ENCODE data around the gene ADRB1.

Gene ADRB1

DNA sequence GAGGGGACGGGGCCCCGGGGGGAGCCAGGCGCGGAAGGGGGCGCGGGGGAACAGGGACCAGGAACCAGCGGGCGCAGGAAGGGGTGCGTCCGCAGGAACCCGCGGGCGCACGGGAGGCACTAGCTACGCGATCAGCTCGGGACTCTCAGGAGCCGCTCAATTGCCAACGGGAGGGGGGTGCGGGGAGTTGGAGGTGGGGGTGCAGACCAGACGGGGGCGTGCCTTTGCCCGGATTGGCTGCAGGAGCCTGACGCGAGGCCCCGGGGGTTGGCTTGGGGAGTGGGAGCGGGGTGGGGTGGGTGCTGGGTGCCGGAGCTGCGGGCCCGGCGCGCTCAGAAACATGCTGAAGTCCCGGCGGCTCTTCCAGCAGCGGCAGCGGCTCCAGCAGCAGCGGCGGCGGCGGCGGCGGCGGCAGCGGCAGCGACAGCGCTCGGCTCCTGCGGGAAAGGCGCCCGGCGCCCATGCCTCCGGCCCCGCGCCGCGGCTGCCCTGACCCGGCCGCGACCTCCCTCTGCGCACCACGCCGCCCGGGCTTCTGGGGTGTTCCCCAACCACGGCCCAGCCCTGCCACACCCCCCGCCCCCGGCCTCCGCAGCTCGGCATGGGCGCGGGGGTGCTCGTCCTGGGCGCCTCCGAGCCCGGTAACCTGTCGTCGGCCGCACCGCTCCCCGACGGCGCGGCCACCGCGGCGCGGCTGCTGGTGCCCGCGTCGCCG is at the start of gene ADRB1:
ADRB1 (plus strand) TSS at position 335 of the 715 bp plus-strand sequence; CDS start at position 602, 267 bp downstream.
- peak; percentile 44 for DNase-seq

DNA sequence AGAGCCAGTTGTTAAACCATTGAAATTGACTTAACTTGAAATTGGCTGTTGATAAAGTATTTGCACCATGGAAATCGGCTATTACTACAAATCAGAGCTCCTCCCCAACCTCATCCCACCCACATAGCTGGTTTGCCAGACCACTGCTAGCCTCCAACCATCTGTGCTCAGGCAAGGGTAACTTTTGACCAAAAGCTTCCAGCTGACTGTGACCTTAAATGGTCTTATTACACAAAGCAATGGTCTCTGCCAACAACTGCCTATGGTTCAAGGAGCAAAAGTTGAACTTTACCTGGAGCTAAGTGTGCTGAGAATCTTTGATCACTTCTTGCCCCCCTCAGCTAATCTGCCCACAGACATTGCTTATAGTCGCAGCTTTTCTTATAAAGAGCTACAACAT is 48.5 kb upstream of the ADRB1 start:
- no peak for DNase-seq

DNA sequence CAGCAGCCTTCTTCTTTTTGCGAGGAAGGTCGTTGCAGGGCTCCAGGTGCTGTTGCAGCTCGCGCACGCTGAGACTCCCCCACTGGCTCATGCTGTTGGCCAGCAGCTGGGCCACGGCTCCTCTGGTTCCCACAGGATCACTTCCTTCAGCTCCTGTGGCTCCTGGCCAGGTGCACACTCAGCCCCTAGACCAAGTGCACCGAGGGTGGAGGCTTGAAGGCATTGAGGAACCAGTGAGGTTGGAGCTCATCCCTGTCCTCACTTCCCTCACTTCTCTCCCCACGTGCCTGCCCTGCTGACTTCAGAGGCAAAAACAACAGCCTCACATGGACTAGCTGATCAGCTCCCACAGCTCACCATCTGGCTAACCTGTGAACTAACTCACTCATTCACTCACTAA is 46.2 kb upstream of the ADRB1 start:
- DNase-seq: no peak

DNA sequence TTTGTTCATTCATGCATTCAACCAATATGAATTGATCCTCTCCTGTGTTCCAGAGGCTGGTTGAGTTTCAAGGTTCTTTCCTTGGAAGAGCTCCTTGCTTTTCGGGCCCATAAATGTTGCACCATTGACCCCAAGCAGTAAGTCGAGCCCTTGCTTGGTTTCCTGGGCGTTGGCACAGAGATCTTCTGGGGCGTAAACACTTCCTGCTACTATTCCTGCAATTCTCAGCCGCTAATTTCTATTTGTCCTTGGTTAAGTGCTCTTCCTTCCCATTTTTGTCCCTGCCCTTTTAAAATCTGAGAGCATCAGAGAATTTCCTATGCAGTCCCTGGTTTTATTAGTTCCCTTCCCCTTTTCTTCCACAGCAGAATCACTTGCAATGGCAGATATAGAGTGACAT is 44.1 kb upstream of the ADRB1 start:
- no peak for DNase-seq

DNA sequence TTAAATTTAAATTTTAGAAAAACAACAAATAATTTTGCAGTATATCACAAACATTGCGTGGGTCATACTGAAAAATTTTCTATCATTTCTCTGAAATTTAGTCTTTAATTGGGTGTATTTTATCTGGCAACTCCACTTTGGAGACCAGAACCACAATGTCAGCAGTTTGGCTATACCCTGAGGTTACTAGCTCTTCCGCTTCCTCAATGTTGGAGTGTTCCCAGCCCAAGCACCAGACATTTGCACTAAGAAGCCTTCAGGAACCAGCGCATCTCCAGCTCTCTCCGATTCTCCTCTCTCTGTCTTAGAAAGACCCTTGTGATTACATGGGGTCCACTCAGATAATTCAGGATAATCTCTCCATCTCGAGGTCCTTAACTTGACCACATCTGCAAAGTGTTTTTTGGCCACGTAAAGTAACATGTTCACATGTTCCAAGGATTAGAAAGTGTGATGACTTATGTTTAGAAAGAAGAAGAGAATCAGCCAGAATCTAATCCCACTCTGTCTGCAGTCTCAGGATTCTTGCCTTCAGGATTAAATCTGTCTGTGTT is 43.1 kb upstream of the ADRB1 start:
- DNase-seq: no peak

DNA sequence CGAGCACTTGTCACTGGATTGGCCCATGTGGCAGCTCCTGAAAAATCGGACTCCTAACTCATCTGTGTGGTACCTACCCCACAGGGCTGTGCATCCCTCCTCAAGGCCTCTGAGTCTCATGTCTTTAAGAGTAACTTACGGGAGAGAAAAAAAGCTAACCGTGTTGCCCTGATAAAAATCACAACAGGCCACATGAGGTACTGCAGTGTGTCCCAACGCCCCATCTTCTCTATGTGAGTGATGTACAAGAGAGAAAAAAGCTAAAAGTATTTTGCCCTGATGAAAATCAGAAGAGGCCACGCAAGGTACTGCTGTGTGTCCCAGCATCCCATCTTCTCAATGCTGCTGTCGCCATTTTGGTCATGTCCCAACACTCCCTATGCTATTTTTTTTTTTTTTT is 41.2 kb upstream of the ADRB1 start:
- DNase-seq: no peak

DNA sequence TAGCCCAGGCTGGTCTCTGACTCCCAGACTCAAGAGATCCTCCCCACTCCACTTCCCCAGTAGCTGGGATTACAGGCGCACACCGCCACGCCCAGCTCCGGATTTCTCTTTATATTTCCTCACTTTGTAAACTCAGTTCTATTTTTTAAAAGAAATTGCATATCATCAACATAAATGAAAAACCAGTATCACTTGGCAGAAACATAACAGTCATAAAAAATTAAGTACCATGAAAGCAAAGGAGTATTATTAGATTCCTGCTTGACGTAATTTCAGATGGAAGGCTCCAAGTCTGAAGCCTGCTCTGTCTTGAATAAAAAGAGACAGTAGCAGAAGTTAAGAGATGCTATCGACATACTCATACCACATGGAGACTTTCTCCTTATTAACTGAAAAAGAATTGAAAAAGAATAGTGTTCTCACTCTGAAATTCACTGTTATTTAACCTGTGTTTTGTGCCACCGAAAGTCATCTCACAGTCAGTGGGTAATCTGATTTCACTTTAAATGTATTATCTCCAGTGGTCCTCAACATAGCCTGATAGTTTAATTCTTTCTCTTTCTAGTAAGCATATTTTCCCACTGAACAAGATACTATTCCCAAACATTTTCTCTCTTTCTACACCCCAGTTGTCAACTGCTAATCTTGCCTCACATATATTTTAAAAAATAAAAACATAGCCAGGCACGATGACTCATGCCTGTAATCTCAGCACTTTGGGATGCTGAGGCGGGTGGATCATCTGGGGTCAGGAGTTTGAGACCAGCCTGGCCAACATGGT is 40.3 kb upstream of the ADRB1 start:
- no peak for DNase-seq

DNA sequence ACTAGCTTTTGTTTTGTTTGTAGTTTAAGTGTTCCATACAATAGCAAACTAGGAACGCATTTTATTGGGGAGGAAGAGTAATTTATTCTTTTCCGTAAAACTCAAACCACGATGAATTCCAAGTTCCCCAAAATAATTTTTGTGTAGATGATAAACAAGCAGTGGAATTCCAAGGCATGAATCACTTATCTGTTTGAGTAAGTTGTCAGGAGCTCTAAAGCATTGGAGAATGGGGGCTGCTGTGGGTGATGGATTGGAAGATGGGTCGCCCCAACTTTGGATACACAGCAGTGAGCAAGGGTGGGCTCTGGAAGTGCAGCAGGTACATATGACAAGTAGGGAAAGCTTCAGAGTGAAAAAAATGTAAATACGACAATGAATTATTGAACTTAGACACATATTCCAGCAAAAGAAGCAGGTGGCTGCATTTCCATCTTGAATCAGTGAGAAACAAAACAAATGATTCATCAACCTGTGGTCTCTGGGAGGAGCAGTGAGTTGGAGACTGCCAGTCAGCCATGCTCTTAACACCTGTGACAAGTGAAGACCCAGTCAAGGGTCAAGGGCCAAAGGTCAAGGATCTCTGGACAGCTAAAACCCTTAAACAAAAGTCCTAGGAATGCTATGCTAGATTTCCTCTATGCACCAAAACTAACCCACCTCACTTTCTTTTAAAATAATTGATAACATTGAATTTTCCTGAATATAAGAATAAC is 34.2 kb upstream of the ADRB1 start:
- no peak for DNase-seq

DNA sequence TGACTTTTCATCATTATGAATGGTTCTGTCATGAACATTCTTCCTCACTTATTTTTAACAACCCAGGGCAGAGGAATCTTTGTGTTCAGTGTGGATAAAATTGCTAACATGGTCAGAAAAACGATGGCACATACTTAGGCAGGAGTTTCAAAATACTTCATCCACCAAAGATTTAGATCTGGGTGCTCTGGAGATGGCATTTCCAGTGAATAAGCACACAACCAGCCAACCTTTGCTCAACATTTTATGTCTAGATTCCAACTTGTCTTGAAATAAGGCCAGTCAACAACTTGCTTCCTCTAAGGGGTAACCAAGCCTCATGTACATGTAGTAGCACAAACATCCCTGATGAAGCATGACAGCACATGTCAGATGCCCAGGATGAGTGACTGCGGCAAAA is 33.4 kb upstream of the ADRB1 start:
- DNase-seq: no peak

DNA sequence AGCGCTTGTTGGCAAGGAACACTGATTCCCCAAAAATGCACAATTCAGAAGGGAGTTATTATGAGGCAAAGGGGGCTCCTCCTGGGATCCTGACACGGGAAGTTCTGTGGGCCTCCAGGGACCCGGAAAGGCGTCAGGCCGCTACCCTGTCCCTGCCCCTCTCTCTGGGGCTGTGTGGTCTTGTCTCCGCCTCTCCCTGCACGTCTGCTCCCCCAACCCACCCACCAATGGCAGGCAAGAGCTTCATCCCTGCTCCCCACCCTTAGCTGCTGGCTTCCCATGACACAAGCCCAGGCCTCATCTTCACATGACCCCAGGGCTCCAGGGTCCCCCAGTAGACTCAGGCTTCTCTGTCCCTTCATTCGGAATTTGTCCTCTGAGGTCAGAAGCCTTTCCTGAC is 31.0 kb upstream of the ADRB1 start:
- no peak for DNase-seq

DNA sequence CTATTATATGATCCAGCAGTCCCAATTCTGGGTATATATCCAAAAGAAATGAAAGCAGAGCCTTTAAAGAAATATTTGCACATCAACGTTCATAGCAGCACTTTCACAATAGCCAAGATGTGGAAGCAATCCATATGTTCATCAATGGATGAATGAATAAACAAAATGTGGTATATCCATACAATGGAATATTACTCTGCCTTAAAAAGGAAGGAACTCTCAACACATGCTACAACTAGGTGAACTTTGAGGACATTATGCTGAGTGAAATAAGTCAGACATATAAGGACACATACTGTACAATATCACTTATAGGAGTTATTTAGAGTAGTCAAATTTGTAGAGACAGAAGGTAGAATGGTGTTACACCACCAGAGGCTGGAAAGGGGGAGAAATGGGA is 28.0 kb upstream of the ADRB1 start:
- DNase-seq: no peak

DNA sequence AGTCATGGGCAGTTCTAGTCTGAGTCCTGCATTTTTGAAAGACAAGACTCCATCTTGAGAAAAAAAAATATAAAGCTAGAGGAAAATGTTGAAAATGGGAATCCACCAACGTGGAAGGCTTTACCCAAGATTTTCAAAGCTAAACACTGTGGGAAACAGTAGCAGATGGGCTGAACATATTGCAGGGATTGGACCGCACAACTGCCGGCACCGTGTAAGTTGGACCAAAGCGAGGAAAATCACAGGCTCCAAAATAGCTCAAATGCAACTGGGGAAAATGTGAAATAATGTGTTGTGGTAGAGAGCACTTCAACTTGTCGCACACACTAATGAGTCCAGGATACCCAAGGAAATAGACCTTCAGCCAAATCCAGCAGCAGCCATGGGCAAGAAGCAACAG is 26.4 kb upstream of the ADRB1 start:
- DNase-seq: no peak

DNA sequence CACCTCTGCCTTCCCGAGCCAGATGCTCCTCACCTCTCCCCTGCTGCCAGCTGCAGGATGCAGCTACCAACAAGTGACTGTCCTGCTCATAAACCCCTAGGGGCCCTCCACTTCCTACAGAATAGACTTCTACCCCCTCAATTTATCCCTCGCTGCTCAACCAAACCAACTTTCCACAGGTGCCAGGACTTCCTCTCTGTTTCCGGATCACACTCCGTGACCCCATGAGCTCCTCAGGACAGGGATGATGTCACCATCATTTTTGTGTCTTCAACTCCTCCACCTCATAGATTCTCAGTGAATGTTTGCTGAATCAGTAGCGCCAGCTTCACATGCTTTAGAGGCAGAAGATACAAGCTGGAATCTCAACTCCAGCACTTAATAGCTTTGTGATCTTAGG is 25.8 kb upstream of the ADRB1 start:
- DNase-seq: no peak

DNA sequence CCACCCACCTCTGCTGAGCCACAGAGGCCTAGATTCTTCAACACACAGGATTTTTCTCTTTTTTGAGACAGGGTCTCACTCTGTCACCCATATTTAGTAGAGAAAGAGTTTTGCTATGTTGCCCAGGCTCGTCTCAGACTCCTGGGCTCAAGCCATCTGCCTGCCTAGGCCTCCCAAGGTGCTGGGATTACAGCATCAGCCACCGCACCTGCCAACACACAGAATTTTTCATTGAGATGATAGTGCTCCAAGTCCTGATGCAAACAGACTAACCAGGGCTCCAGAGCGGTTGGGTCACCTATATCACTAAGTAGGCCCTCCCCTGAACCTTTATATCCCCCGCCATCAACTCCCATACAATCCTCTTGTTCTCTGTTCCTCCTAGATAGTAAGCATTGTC is 24.4 kb upstream of the ADRB1 start:
- DNase-seq: no peak

DNA sequence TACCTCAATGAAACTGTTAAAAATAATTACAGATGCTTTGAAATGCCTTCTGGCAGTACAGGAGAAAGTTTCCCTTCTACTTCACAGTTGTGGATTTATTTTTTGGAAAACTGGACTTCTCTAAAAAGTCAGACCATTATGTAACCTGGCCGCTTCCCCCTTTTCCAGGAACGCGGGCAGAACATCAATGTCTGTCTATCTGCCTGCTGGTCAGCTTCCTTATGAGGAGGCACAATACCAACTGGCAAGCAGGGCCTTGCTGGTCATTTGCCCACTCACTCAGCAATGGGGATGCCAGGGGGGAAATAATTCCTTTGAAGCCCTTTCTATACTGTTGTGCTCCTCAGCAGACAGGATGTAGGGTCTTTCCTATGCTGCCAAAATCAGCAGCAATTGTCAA is 22.5 kb upstream of the ADRB1 start:
- no peak for DNase-seq

DNA sequence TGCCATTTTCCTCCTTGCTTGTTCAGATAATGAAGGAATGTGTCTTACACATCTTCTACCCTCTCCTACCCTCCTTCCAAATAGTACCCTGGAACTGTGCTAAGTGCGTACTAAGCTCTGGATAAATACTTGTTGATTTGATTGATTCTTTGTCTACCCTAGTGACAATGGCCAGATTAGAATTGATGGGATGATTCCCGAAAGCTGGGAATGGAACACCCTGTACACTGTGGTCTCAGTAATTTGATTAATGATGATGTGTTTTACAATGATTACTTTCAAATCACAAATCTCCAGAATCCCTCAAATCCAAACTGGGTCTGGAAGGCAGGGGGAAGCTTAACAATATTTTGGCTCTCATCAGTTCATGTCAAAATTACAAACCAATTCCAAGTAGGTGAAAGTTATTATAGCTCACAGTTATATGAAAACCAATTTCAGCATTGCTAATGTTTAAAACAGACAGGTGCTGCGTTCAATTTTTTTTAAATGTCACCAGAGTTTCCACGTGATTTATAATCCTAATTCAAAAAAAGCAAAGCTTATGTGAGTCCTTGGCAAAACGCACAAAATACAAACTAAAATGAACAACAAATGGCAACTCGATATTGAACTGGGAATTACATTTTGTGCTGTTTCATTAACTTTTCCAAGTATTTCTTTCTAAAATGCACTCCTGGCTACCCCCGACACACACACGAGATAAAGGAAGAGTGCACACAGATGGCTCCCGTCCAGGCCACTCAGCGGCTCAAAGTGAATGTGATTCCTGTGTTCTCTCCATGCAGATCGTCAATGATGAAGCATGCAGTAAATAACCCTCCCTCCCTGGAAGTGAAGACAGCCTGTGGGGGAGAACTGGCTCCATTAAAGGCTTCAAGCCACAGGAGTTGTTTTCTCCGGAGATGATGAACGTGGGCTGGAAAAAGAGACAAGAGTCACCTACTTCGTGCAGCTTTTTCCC is 21.7 kb upstream of the ADRB1 start:
- no peak for DNase-seq

DNA sequence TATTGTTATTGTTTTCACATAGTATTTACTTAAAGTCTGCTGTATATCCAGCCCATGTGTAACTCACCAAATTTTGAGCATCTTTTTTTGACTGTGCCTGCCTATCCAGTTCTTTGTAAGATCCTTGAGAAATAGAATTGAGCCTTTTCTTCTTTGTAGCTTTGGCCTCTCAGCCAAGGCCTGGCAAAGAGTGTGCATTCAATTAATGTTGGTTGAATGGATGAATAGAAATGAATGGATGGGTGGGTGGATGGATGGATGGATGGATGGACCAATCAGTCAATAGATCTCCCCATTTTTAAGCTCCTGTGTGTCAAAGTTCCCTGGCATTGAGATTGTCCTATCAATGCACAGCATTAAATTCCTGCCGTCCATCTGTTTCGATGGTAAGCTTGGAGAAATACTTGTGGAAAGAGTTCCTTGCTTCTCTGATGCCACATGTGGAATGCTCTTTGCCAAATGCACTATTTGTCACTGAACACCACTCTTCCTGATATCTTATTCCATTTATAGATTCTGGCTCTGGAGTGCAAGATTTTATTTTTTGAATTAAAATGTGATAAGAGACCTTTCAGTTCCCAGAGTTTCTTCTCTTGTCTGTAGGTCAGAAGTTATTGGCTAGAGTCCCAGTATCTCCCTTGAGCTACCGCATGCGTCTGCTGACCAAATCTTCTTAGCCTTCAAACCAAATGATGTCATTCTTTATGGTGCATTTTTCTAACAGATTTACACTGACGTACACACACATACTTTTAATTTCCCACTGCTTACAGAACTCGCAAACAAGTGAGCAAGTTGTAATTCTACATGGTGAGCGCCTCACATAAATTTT is 20.7 kb upstream of the ADRB1 start:
- no peak for DNase-seq

DNA sequence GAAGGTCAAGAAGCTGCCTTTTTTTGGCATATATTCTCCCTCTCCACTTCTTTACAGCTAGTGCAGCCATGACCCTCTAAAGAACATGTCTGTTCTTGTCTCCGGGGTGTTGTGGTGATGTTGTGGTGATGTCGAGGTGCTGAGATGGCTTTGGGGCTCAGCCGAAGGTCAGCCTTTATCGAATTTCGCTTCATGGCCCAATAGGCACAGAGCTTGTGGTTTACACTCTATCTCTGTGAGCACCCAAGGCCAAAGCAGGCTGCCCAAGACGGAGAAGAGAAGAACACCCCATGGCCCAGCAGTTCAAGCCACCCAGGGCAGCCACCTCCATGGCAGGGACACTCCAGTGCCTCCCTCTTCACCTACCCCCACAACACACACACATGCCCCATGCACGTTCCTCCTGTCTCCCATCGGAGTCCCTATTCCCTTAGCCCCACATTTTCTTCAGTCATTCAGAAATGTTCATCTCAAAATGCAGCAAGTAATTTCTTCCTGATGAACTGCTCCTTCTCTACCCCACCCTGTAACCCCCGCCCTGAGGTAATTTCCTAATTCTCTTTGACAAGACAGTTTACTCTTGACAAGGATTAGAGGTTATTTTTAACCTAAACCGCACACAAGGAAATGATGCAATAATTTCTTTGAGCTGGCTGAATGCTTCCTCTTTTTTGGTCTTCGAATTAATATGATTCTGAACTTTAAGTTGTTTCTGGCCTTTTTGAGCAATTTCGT is 18.6 kb upstream of the ADRB1 start:
- DNase-seq: peak; percentile 45

DNA sequence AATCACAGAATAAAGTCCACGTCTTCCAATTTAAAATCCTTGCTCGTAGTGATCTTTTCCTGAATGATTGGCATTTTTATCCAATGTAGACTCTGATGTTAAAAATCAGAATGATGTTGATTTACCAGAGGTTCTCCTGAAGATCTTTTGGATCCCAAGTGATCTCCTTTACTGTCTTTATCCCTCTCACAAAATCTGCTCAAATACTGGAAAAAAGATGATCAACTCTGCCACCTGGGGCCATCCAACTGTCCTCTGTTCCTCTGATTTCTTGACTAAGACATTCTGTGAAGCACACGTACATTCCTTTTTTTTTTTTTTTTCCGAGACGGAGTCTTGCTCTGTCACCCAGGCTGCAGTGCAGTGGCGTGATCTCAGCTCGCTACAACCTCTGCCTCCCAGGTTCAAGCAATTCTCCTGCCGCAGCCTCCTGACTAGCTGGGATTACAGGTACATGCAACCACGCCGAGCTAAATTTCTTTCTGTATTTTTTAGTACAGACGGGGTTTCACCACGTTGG is 18.0 kb upstream of the ADRB1 start:
- DNase-seq: no peak

All from CD4-positive, alpha-beta T cell treated with Interleukin-10 for 1 hour (primary cell).